Measurements from ENCODE around the gene HMGXB3. TPM values are rescaled to one million over a fixed set of nuclear protein-coding genes. Genes with fewer than 3 reads are reported as not detected.

HMGXB3 gene, protein sequence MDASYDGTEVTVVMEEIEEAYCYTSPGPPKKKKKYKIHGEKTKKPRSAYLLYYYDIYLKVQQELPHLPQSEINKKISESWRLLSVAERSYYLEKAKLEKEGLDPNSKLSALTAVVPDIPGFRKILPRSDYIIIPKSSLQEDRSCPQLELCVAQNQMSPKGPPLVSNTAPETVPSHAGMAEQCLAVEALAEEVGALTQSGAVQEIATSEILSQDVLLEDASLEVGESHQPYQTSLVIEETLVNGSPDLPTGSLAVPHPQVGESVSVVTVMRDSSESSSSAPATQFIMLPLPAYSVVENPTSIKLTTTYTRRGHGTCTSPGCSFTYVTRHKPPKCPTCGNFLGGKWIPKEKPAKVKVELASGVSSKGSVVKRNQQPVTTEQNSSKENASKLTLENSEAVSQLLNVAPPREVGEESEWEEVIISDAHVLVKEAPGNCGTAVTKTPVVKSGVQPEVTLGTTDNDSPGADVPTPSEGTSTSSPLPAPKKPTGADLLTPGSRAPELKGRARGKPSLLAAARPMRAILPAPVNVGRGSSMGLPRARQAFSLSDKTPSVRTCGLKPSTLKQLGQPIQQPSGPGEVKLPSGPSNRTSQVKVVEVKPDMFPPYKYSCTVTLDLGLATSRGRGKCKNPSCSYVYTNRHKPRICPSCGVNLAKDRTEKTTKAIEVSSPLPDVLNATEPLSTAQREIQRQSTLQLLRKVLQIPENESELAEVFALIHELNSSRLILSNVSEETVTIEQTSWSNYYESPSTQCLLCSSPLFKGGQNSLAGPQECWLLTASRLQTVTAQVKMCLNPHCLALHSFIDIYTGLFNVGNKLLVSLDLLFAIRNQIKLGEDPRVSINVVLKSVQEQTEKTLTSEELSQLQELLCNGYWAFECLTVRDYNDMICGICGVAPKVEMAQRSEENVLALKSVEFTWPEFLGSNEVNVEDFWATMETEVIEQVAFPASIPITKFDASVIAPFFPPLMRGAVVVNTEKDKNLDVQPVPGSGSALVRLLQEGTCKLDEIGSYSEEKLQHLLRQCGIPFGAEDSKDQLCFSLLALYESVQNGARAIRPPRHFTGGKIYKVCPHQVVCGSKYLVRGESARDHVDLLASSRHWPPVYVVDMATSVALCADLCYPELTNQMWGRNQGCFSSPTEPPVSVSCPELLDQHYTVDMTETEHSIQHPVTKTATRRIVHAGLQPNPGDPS (N-terminal part only)
- 10 to 100 TPM; 13.2 to 30.9 (median 19.6) TPM for polyA plus RNA-seq (ENCODE audit: insufficient read length in 10 of 10)
- long read RNA-seq, donor 1, result 0 reads
- long read RNA-seq, donor 2, full-length matches to known transcripts, result 1 of 1 reads
- long read RNA-seq, donor 2, partial matches to known transcripts, result 0 of 1 reads
- long read RNA-seq, donor 2, other reads (novel, unspliced or antisense), result 0 of 1 reads
- long read RNA-seq, donor 3, result 0 reads
- long read RNA-seq, donor 4, partial matches to known transcripts, result 5 of 5 reads
- long read RNA-seq, donor 4, other reads (novel, unspliced or antisense), result 0 of 5 reads
- long read RNA-seq, donor 5, partial matches to known transcripts, result 7 of 7 reads
- long read RNA-seq, donor 5, other reads (novel, unspliced or antisense), result 0 of 7 reads
- long read RNA-seq, donor 6, full-length matches to known transcripts, result 2 of 8 reads
- long read RNA-seq, donor 6, partial matches to known transcripts, result 6 of 8 reads
- long read RNA-seq, donor 6, other reads (novel, unspliced or antisense), result 0 of 8 reads
- long read RNA-seq, donor 7, result 0 reads
- long read RNA-seq, donor 8, result 0 reads
- long read RNA-seq, donor 9, result 0 reads

GRCh38 chr5:150000256-150000989, at the start of gene HMGXB3, which contains the start of gene TIGD6:
HMGXB3 (plus strand) TSS chr5:150000739; CDS start chr5:150004853, 4,114 bp downstream.
TIGD6 (minus strand) TSS chr5:150000654; CDS start chr5:149996348, 4,306 bp downstream.
- DNase-seq, result peak; percentile 94 to 98 (median 95)

DNA sequence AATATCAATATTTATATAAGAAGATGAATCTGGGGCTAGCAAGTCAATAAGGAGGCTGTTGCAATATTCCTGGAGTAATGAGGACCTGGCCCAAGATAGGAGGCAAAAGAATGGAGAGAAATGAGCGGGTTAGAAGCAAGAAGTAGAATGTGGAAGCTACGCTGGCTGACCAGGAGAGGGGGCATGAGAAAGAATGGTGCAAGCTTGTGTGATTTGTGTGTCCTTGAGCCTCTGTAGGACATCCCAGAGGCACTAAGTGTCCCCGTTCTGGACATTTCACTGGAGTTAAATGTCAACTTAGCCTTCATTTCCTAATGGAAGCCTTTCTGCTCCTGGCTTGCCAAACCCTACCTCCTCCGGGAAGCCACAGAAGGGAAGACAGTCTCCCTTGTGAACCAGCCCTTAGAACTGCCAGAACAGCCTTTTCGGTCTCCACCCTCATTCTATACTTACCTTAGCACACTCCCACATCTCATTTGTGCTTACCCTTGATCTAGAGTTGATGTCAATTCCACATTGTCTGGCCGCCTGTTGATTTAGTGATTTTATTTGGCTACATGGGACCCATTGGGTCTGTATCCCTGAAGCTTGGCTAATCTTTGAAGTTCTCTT, 49.3 kb upstream of the HMGXB3 start:
- no peak for DNase-seq

- no peak for DNase-seq
These were observed 47.0 kb upstream of the HMGXB3 start for GRCh38 chr5:149953436-149954121.

- no peak for DNase-seq
These were observed 45.7 kb upstream of the HMGXB3 start for GRCh38 chr5:149954798-149955197.

GRCh38 chr5:149956685-149957084, 43.9 kb upstream of the HMGXB3 start:
- DNase-seq, result no peak

- DNase-seq, result no peak
These were observed 42.7 kb upstream of the HMGXB3 start for GRCh38 chr5:149957855-149958254.

DNA sequence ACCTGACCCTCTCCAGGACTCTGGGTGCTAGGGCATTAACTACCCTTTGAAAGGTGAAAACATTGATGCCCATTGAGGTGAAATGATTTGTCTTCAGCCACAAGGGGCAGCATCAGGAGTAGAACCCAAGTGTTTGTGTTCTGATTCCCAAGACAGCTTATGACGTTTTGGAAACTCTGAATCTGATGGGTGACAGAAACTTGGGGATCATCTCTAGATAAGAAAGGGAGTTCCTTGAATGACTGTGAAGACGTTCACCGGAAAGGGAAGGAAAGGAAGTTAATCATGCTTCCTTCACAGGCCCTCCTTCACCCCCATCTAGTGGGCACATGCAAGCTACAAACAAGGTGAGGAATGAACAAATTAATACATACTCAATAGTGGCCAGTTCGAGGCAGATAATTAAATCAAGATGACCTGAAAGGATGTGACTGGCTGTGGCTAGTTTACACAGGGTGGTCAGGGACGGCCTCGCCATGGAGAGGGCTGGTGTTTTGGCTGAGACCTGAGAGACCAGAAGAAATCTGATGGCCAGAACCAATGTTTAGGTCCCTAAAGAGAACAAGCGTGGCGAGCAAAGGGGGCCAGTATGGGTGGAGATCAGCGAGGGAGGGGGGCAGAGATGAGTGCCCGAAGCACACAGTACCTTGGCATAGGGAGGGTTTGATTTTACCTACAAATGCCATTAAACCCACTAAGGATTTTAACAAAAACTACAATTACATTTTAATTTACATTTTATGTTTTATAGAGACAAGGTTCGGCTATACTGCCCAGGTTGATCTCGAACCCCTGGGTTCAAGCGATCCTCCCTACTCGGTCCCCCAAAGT, 40.9 kb upstream of the HMGXB3 start:
- DNase-seq, result peak; percentile 16 to 53 (median 41)

DNA sequence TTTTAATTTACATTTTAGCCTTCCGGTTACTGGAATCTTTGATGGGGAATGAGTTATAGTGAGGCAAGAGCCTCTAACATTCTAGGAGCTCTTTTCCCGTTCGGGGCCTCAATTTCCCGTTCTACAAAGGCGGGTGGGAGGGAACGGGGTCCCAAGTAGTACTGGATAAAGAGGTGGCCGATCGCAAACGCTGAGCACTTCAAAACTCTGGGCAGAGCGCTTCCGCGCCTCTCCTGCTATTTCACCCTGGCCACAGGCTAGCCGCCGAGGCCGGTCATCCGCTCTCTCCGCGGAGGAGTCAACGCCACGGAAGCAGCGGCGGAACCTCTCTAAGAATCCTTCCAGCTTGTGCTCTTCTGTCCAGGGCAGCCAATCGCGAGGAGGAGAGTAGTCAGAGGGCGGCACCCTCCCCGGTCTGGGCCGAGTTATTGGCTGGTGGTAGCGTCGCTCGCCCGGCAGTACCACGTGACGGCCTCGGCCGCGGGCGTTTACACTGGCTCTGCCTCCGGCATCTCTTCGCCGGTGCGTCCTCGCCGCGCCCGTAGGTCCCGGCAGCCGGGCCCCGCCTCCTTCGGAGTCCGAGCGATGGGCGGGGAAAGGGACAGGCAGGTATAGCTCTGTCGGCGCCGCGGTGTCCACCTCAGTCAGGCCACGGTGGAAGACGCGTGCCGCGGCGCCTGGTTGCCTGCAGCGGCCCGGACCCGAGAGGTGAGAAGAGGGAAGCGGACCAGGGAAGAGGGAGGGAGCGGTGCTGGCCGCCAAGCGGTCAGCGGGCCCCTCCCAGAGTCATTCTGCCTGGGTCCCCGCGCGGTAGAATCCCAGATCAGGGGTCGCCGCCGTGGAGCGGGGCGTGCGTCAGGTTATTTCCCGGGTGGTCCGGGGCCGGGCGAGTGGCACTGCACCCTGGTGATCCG, 40.0 kb upstream of the HMGXB3 start, which contains the start of gene SLC26A2:
Gene SLC26A2 (plus strand): TSS at position 487 of the 914 bp plus-strand sequence. CDS start 16,895 bp downstream, outside the sequence.
- DNase-seq, result peak; percentile 97 to 99 (median 97)

DNA sequence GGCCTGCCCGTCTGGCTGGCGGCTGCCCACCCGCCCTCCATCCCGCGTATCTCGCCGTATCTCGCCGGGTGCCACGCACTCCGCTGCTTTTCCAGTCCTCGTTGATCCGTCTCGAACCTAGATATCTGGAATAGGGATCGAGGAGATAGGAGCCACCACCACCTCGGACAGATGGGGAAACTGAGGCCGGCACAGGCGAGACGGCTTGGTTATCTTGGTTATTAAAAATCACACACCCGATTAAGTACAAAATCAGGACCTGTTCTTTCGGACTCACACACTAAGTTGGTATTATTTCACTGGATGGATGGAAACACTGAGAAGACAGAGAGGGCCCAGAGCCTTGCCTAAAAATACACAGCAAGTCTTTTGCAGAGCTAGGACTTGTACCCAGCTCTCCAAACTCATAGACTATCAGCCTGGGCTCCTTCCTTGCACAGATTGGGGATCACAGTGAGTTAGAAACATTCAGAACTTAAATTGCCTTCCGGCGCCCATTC, 39.3 kb upstream of the HMGXB3 start:
- no peak for DNase-seq

- peak; percentile 15 to 51 (median 17) for DNase-seq
These were observed 38.6 kb upstream of the HMGXB3 start for GRCh38 chr5:149961957-149962409.

DNA sequence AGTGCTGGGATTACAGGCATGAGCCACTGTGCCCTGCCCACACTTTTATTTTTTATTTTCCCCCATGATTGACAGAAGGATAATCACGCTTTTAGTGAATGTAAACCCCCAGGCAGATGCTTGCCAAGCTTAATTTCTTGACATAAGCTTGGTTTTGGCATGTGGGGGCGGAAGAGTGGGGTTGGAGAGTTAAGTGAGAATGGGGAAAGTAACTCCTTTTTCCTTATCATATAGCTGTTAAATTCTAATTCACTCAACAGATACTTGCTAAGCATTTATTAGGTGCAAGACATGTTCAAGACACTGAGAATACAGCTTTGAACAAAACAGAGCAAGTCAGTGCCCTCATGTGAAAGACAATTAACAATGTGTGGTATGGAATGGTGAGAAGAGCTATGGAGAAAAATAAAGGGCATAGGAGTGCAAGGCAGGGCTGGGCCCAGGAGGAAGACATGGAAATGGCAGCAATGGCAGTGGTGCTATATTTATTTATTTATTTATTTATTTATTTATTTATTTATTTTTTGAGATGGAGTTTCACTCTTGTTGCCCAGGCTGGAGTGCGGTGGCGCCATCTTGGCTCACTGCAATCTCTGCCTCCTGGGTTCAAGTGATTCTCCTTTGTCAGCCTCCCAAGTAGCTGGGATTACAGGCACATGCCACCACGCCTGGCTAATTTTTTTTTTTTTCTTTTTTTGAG, 37.8 kb upstream of the HMGXB3 start:
- DNase-seq, result no peak

DNA sequence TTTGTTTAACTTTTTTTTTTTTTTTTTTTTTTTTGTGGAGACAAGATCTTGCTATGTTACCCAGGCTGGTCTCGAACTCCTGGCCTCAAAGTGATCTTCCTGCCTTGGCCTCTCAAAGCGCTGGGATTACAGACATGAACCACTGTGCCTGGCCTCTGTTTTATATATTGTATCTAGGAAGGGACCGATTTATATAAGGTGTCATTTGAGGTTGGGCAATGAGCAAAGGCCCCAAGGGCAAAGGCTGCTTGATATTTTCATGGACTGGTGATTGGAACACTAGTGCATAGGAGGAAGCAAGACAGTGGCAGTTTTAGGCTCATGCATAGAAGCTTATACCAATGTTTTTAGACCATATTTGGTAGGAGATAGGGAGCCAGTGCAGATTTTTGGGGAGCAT, 36.8 kb upstream of the HMGXB3 start:
- DNase-seq, result no peak

DNA sequence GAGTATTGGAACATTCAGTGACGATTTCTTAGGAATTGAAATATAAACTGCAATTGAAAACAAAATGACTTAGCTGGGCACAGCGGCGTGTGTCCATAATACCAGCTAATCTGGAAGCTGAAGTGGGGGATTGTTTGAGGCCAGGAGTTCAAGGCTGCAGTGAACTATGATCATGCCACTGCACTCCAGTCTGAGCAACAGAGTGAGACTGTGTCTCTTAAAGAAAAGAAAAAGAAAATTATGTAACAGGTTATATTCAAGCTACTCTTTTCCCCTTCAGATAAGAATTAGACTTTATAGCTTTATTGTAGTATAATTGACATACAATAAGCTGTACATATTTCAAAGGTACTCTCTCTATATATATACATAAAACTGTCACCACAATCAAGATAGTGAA, 33.6 kb upstream of the HMGXB3 start:
- DNase-seq, result no peak

DNA sequence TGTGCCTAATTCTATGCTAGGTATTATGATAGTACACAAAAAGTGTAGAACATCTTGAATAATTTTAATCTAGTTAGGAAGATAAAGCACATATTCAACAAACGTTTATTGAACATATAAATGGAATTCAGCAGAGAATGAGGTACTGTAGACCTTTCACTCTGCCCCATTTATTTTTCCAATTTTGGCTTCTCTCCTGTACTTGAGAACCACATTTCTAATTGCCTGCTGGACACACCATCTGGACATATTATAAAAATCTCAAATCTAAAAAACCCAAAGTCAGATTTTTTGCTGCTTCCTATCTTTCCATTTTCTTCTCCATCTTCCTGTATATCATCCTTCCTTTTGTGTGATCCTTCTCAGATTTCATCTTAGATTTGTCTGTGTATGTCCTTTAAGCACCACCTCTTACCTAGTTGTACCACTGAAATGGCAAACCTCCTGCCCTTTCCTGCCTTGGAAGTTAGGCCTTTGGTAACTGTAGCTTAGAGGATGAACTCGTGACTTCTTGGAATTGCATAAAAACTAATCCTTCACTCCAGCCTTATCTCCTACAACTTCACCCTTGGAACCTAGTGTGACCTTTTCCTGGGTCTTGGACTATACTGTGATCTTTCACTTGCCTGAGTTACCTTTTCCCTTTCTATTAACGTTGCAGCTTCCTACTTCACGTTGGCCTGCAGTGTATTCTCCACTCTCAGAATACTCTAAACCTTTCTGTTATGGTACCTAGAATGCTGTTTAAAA, 31.2 kb upstream of the HMGXB3 start:
- no peak for DNase-seq

GRCh38 chr5:149975409-149975808, 25.1 kb upstream of the HMGXB3 start:
- DNase-seq, result no peak

All from muscle of back (tissue), 13 donors.